Measurements from ENCODE around the gene PPARD. TPM values are rescaled to one million over a fixed set of nuclear protein-coding genes. Genes with fewer than 3 reads are reported as not detected.

The PPARD gene
- total and polyA plus RNA-seq, 2 of the 13 experiments (the other 11 are each of a cell fraction or from before 2014, with no cell fraction given): 6.1 to 13.3 TPM

GRCh38 chr6:35368038-35368887 lies 25.9 kb downstream of the PPARD start (continued):
- TF ChIP-seq ZNF782 (CRISPR knock-in tag; IDR thresholded peaks at IDR 0.05; ENCODE audit: borderline replicate concordance): no peak
- TF ChIP-seq KAT8 (CRISPR knock-in tag; IDR thresholded peaks at IDR 0.05): peak; percentile 31; the same call in 1 of the 2 replicates
- TF ChIP-seq NBN (conservative IDR thresholded peaks at IDR 0.05): no peak
- no peak for TF ChIP-seq JARID2 (CRISPR knock-in tag; IDR thresholded peaks at IDR 0.05; ENCODE audit: insufficient replicate concordance)
- peak; percentile 69; the same call in 1 of the 2 replicates for TF ChIP-seq SALL1 (CRISPR knock-in tag; IDR thresholded peaks at IDR 0.05)
- TF ChIP-seq SIX1 (CRISPR knock-in tag; IDR thresholded peaks at IDR 0.05; ENCODE audit: borderline replicate concordance): no peak
- no peak for TF ChIP-seq ZNF224 (CRISPR knock-in tag; IDR thresholded peaks at IDR 0.05)
- TF ChIP-seq ZNF292 (CRISPR knock-in tag; IDR thresholded peaks at IDR 0.05; ENCODE audit: borderline replicate concordance, low read depth): peak; percentile 65; the same call in 1 of the 2 replicates
- no peak; the same call in 1 of the 2 replicates for TF ChIP-seq MEIS2 (CRISPR knock-in tag; IDR thresholded peaks at IDR 0.05)
- TF ChIP-seq ISX (CRISPR knock-in tag; conservative IDR thresholded peaks at IDR 0.05): no peak
- 0 out of 2 replicates have a peak, but pooled peaks have one; percentile 46 for TF ChIP-seq ZNF547 (CRISPR knock-in tag; IDR thresholded peaks at IDR 0.05)
- TF ChIP-seq, protein P1, sequence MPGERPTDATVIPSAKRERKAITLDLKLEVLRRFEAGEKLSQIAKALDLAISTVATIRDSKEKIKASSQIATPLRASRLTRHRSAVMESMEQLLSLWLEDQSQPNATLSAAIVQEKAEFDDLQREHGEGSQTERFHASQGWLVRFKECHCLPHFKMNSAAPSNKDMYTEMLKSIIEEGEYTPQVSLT (CRISPR knock-in tag; IDR thresholded peaks at IDR 0.05; ENCODE audit: borderline replicate concordance, low read depth): no peak
- TF ChIP-seq, protein P2, sequence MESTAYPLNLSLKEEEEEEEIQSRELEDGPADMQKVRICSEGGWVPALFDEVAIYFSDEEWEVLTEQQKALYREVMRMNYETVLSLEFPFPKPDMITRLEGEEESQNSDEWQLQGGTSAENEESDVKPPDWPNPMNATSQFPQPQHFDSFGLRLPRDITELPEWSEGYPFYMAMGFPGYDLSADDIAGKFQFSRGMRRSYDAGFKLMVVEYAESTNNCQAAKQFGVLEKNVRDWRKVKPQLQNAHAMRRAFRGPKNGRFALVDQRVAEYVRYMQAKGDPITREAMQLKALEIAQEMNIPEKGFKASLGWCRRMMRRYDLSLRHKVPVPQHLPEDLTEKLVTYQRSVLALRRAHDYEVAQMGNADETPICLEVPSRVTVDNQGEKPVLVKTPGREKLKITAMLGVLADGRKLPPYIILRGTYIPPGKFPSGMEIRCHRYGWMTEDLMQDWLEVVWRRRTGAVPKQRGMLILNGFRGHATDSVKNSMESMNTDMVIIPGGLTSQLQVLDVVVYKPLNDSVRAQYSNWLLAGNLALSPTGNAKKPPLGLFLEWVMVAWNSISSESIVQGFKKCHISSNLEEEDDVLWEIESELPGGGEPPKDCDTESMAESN (CRISPR knock-in tag; conservative IDR thresholded peaks at IDR 0.05): no peak
- TF ChIP-seq POGZ (CRISPR knock-in tag; IDR thresholded peaks at IDR 0.05): 0 out of 2 replicates have a peak, but pooled peaks have one; percentile 34
- no peak for TF ChIP-seq MNT (IDR thresholded peaks at IDR 0.05)
- TF ChIP-seq TBX3 (IDR thresholded peaks at IDR 0.05; ENCODE audit: borderline replicate concordance): peak; percentile 68
- 0 out of 2 replicates have a peak, but pooled peaks have one; percentile 22 for TF ChIP-seq ZNF136 (CRISPR knock-in tag; IDR thresholded peaks at IDR 0.05; ENCODE audit: low read depth)
- TF ChIP-seq ZFX (CRISPR knock-in tag; IDR thresholded peaks at IDR 0.05; ENCODE audit: low read depth): 0 out of 2 replicates have a peak, but pooled peaks have one; percentile 24
- TF ChIP-seq, protein P3, sequence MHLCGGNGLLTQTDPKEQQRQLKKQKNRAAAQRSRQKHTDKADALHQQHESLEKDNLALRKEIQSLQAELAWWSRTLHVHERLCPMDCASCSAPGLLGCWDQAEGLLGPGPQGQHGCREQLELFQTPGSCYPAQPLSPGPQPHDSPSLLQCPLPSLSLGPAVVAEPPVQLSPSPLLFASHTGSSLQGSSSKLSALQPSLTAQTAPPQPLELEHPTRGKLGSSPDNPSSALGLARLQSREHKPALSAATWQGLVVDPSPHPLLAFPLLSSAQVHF (CRISPR knock-in tag; IDR thresholded peaks at IDR 0.05): no peak
- TF ChIP-seq ZNF816 (CRISPR knock-in tag; IDR thresholded peaks at IDR 0.05; ENCODE audit: borderline replicate concordance): 0 out of 2 replicates have a peak, but pooled peaks have one; percentile 39
- no peak for TF ChIP-seq ZNF777 (CRISPR knock-in tag; IDR thresholded peaks at IDR 0.05)
- TF ChIP-seq YEATS4 (CRISPR knock-in tag; IDR thresholded peaks at IDR 0.05; ENCODE audit: borderline replicate concordance): no peak
- TF ChIP-seq, protein P4, sequence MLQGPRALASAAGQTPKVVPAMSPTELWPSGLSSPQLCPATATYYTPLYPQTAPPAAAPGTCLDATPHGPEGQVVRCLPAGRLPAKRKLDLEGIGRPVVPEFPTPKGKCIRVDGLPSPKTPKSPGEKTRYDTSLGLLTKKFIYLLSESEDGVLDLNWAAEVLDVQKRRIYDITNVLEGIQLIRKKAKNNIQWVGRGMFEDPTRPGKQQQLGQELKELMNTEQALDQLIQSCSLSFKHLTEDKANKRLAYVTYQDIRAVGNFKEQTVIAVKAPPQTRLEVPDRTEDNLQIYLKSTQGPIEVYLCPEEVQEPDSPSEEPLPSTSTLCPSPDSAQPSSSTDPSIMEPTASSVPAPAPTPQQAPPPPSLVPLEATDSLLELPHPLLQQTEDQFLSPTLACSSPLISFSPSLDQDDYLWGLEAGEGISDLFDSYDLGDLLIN (CRISPR knock-in tag; IDR thresholded peaks at IDR 0.05; ENCODE audit: borderline replicate concordance): no peak
- no peak for TF ChIP-seq IRX3 (CRISPR knock-in tag; IDR thresholded peaks at IDR 0.05; ENCODE audit: borderline replicate concordance, low read depth)

Measured in HepG2 (cell line).